WTC11 (cell line): ENCODE measurements around the gene RNPEPL1. TPM values are rescaled to one million over a fixed set of nuclear protein-coding genes. Genes with fewer than 3 reads are reported as not detected.

Experiments used
- ATAC-seq: fragments of 200-7000 bp; cut with Tn5 transposase; 2 replicates; pipeline ENCODE4 v1.10.0; 2021; ENCODE audit warnings: mild to moderate bottlenecking, moderate library complexity
- CTCF ChIA-PET: fragments of 300-600 bp; sonication (Branson Sonifier 250); formaldehyde crosslinking; loops from one replicate; lab custom pipeline; 2021; ENCODE audit warnings: antibody characterized with exemption; lab: Charles Lee
- POLR2A ChIA-PET: fragments of 350-600 bp; sonication (Branson Sonifier 250); formaldehyde crosslinking; loops from one replicate; lab custom pipeline; 2021; ENCODE audit warnings: antibody characterized with exemption; lab: Charles Lee
- DNase-seq: peaks from one replicate; pipeline ENCODE4 v3.0.0; 2021; ENCODE audit warnings: low spot score
- H3K27ac Mint-ChIP-seq: 2 replicates; pipeline ENCODE4 v1.8.0; 2021; ENCODE audit warnings: mixed read lengths
- H3K27me3 Mint-ChIP-seq: 2 replicates; pipeline ENCODE4 v1.8.0; 2021; ENCODE audit warnings: low read depth, mild to moderate bottlenecking, moderate library complexity, mixed read lengths
- H3K36me3 Mint-ChIP-seq: 2 replicates; pipeline ENCODE4 v1.8.0; 2021; ENCODE audit warnings: mixed read lengths
- H3K4me1 Mint-ChIP-seq: 2 replicates; pipeline ENCODE4 v1.8.0; 2022; ENCODE audit warnings: mixed read lengths
- H3K4me3 Mint-ChIP-seq: 2 replicates; pipeline ENCODE4 v1.8.0; 2021; ENCODE audit warnings: mild to moderate bottlenecking, moderate library complexity, mixed read lengths
- H3K9me3 Mint-ChIP-seq: 2 replicates; pipeline ENCODE4 v1.8.0; 2021; ENCODE audit warnings: mixed read lengths
- ATF3 ChIP-seq: sonication (generic); formaldehyde crosslinking; conservative IDR thresholded peaks from 2 replicates; pipeline ENCODE4 v1.8.1; 2022; ENCODE audit warnings: mild to moderate bottlenecking, missing genetic modification reagents
- ATF6 ChIP-seq: sonication (generic); formaldehyde crosslinking; IDR thresholded peaks from 2 replicates; pipeline ENCODE4 v1.8.1; 2023; ENCODE audit warnings: mild to moderate bottlenecking, missing genetic modification reagents
- CDX4 ChIP-seq: fragments of 250-450 bp; sonication (Bioruptor Pico); IDR thresholded peaks from 2 replicates; pipeline ENCODE4 v1.9.0; 2021; ENCODE audit warnings: moderate library complexity, mild to moderate bottlenecking, inconsistent platforms, borderline replicate concordance
- CREM ChIP-seq: sonication (generic); formaldehyde crosslinking; IDR thresholded peaks from 2 replicates; pipeline ENCODE4 v1.8.1; 2022; ENCODE audit warnings: mild to moderate bottlenecking, missing genetic modification reagents, moderate library complexity
- FOXP4 ChIP-seq: sonication (generic); formaldehyde crosslinking; IDR thresholded peaks from 2 replicates; pipeline ENCODE4 v1.8.0; 2022; ENCODE audit warnings: mild to moderate bottlenecking, missing genetic modification reagents
- HMGXB4 ChIP-seq: sonication (generic); formaldehyde crosslinking; IDR thresholded peaks from 2 replicates; pipeline ENCODE4 v1.8.1; 2023; ENCODE audit warnings: mild to moderate bottlenecking, moderate library complexity, missing genetic modification reagents
- IRF1 ChIP-seq: sonication (generic); formaldehyde crosslinking; IDR thresholded peaks from 2 replicates; pipeline ENCODE4 v1.8.0; 2023; ENCODE audit warnings: missing genetic modification reagents
- NFATC4 ChIP-seq: fragments of 250-450 bp; sonication (Bioruptor Pico); IDR thresholded peaks from 2 replicates; pipeline ENCODE4 v1.9.0; 2021; ENCODE audit warnings: mild to moderate bottlenecking
- NR2C2 ChIP-seq: sonication (generic); formaldehyde crosslinking; IDR thresholded peaks from 2 replicates; pipeline ENCODE4 v1.8.0; 2022; ENCODE audit warnings: mild to moderate bottlenecking, missing genetic modification reagents
- RORB ChIP-seq: fragments of 250-450 bp; sonication (Bioruptor Pico); IDR thresholded peaks from 2 replicates; pipeline ENCODE4 v1.9.0; 2021; ENCODE audit warnings: mild to moderate bottlenecking
- SMAD4 ChIP-seq: sonication (generic); formaldehyde crosslinking; IDR thresholded peaks from 2 replicates; pipeline ENCODE4 v1.8.0; 2022; ENCODE audit warnings: mild to moderate bottlenecking, missing genetic modification reagents
- SOX15 ChIP-seq: fragments of 250-450 bp; sonication (Bioruptor Pico); IDR thresholded peaks from 2 replicates; pipeline ENCODE4 v1.9.0; 2021; ENCODE audit warnings: mild to moderate bottlenecking
- SP1 ChIP-seq: sonication (generic); formaldehyde crosslinking; conservative IDR thresholded peaks from 2 replicates; pipeline ENCODE4 v1.8.1; 2022; ENCODE audit warnings: missing genetic modification reagents
- USF1 ChIP-seq: sonication (generic); formaldehyde crosslinking; IDR thresholded peaks from 2 replicates; pipeline ENCODE4 v1.8.0; 2022; ENCODE audit warnings: mild to moderate bottlenecking, missing genetic modification reagents
- ZNF138 ChIP-seq: sonication (generic); formaldehyde crosslinking; conservative IDR thresholded peaks from 2 replicates; pipeline ENCODE4 v1.8.1; 2022; ENCODE audit warnings: mild to moderate bottlenecking, moderate library complexity, missing genetic modification reagents
- ZNF219 ChIP-seq: sonication (generic); formaldehyde crosslinking; IDR thresholded peaks from 2 replicates; pipeline ENCODE4 v1.8.0; 2023; ENCODE audit warnings: missing genetic modification reagents, mild to moderate bottlenecking, borderline replicate concordance
- ZNF423 ChIP-seq: fragments of 250-450 bp; sonication (Bioruptor Pico); IDR thresholded peaks from 2 replicates; pipeline ENCODE4 v2.1.2; 2022; ENCODE audit warnings: mild to moderate bottlenecking, moderate library complexity
- ZNF512 ChIP-seq: sonication (generic); formaldehyde crosslinking; IDR thresholded peaks from 2 replicates; pipeline ENCODE4 v1.8.1; 2022; ENCODE audit warnings: missing genetic modification reagents, borderline replicate concordance
- ZSCAN18 ChIP-seq: fragments of 250-450 bp; sonication (Bioruptor Pico); IDR thresholded peaks from 2 replicates; pipeline ENCODE4 v2.1.2; 2022; ENCODE audit warnings: mild to moderate bottlenecking, moderate library complexity
- total RNA-seq: library from RNA; stranded (reverse); gene quantifications from 3 replicates; pipeline ENCODE4 v1.2.3, GENCODE V29; 2021

The RNPEPL1 gene
- total RNA-seq, 1 experiment from 2014 or later = 18.8 TPM

GRCh38 chr2:240627736-240628506 lies 59.6 kb downstream of the RNPEPL1 start:
- no peaks in the 10 kb centered on the region; the same call in 1 of the 2 replicates for H3K27me3 Mint-ChIP-seq
- no peak for DNase-seq
- no peaks in the 10 kb centered on the region for H3K4me1 Mint-ChIP-seq
- H3K36me3 Mint-ChIP-seq = peaks cover 1% of the 10 kb centered on the region
- no peak for ATAC-seq
- H3K9me3 Mint-ChIP-seq = peaks cover 10% of the 10 kb centered on the region
- no peak overlapping the region for H3K4me3 Mint-ChIP-seq
- no peak overlapping the region; the same call in 1 of the 2 replicates for H3K27ac Mint-ChIP-seq
- no peak for TF ChIP-seq ZNF512
- TF ChIP-seq SMAD4 (CRISPR knock-in tag) = no peak
- TF ChIP-seq CREM (CRISPR knock-in tag) = no peak
- TF ChIP-seq SP1 = no peak
- no peak for TF ChIP-seq ATF6 (CRISPR knock-in tag)
- TF ChIP-seq FOXP4 = no peak
- no peak for TF ChIP-seq RORB (CRISPR knock-in tag)
- TF ChIP-seq ZNF423 (CRISPR knock-in tag) = no peak
- TF ChIP-seq ZNF138 = no peak
- TF ChIP-seq IRF1 (CRISPR knock-in tag) = no peak
- no peak for TF ChIP-seq SOX15 (CRISPR knock-in tag)
- no peak for TF ChIP-seq ZSCAN18 (CRISPR knock-in tag)
- no peak for TF ChIP-seq CDX4 (CRISPR knock-in tag)
- no peak for TF ChIP-seq ATF3 (CRISPR knock-in tag)
- TF ChIP-seq, all 79 proteins: peak for 0
- POLR2A ChIA-PET = no interaction called here
- CTCF ChIA-PET = interaction anchor here (1.2 to 2.6 kb wide), 2 partner anchors 13 to 24 kb away, joined by 4 to 9 read pairs; no protein-coding TSS in a partner anchor

- DNase-seq = no peak
- CTCF ChIA-PET = interaction anchor here (1.3 to 2.6 kb wide), 2 partner anchors 12 to 115 kb away, joined by 3 to 9 read pairs; no protein-coding TSS in a partner anchor
- ATAC-seq = no peak
- peaks cover 7% of the 10 kb centered on the region for H3K36me3 Mint-ChIP-seq
- peaks cover 3% of the 10 kb centered on the region for H3K27me3 Mint-ChIP-seq
- POLR2A ChIA-PET = no interaction called here
- H3K27ac Mint-ChIP-seq = no peak overlapping the region
- H3K4me3 Mint-ChIP-seq = no peak overlapping the region
- H3K4me1 Mint-ChIP-seq = no peaks in the 10 kb centered on the region
- peaks cover 15% of the 10 kb centered on the region for H3K9me3 Mint-ChIP-seq
- TF ChIP-seq USF1 (CRISPR knock-in tag) (no peak), NFATC4 (no peak), FOXP4 (no peak), NR2C2 (CRISPR knock-in tag) (no peak), HMGXB4 (CRISPR knock-in tag) (no peak), ZNF219 (CRISPR knock-in tag) (no peak)
Measured at GRCh38 chr2:240628507-240628807, 60.2 kb downstream of the RNPEPL1 start.
